HL-60 (cell line): Measurements from ENCODE around the gene IQCK.

Experiments used
- DNase-seq, 2 experiments: peaks; one replicate each; pipeline ENCODE4 v3.0.0-alpha.2; 2010 to 2020; ENCODE audit warnings: low read depth in 1 of 2, low spot score in 1 of 2
- H3K27ac ChIP-seq: fragments of 250-450 bp; sonication (Bioruptor Pico); replicated peaks from 2 replicates; pipeline ENCODE4 v1.5.1; 2020; ENCODE audit warnings: mild to moderate bottlenecking, moderate library complexity
- H3K27me3 ChIP-seq: fragments of 250-450 bp; sonication (Bioruptor Pico); 2 replicates; pipeline ENCODE4 v1.5.1; 2021; ENCODE audit warnings: mild to moderate bottlenecking, moderate library complexity; ENCODE audit not compliant: insufficient read depth, poor library complexity, severe bottlenecking
- H3K4me3 ChIP-seq: replicated peaks from 2 replicates; pipeline ENCODE4 v1.5.1; 2011; ENCODE audit warnings: mild to moderate bottlenecking, control low read depth, low read length; ENCODE audit not compliant: insufficient read depth
- GABPA ChIP-seq: IDR thresholded peaks from 2 replicates; pipeline ENCODE4 v1.6.1; 2012; ENCODE audit warnings: low read depth
- POLR2AphosphoS5 ChIP-seq: IDR thresholded peaks from 2 replicates; pipeline ENCODE4 v1.6.1; 2012; ENCODE audit warnings: low read depth
- SPI1 ChIP-seq: IDR thresholded peaks from 2 replicates; pipeline ENCODE4 v1.6.1; 2012; ENCODE audit warnings: low read depth, mild to moderate bottlenecking, borderline replicate concordance
- long read RNA-seq: library from polyadenylated mRNA; unstranded; transcript quantifications from one replicate; pipeline ENCODE4 v2.0.0, GENCODE V29; 2020
- TF ChIP-seq, protein P1 (sequence below): IDR thresholded peaks from 2 replicates; pipeline ENCODE4 v1.6.1; 2012; ENCODE audit warnings: low read depth; ENCODE audit not compliant: insufficient replicate concordance
- TF ChIP-seq, protein P2 (sequence below): IDR thresholded peaks from one replicate; pipeline ENCODE4 v1.5.1; 2011; ENCODE audit warnings: low read length, control low read depth, inconsistent platforms; ENCODE audit not compliant: insufficient read depth

The IQCK gene, protein sequence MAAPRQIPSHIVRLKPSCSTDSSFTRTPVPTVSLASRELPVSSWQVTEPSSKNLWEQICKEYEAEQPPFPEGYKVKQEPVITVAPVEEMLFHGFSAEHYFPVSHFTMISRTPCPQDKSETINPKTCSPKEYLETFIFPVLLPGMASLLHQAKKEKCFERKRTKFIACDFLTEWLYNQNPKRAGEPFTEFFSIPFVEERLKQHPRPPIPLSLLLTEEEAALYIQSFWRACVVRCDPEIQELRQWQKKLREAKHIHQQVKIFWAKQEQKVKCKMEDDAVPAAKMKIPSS
- long read RNA-seq, partial matches to known transcripts = 9 of 15 reads
- long read RNA-seq, other reads (novel, unspliced or antisense) = 6 of 15 reads

DNA sequence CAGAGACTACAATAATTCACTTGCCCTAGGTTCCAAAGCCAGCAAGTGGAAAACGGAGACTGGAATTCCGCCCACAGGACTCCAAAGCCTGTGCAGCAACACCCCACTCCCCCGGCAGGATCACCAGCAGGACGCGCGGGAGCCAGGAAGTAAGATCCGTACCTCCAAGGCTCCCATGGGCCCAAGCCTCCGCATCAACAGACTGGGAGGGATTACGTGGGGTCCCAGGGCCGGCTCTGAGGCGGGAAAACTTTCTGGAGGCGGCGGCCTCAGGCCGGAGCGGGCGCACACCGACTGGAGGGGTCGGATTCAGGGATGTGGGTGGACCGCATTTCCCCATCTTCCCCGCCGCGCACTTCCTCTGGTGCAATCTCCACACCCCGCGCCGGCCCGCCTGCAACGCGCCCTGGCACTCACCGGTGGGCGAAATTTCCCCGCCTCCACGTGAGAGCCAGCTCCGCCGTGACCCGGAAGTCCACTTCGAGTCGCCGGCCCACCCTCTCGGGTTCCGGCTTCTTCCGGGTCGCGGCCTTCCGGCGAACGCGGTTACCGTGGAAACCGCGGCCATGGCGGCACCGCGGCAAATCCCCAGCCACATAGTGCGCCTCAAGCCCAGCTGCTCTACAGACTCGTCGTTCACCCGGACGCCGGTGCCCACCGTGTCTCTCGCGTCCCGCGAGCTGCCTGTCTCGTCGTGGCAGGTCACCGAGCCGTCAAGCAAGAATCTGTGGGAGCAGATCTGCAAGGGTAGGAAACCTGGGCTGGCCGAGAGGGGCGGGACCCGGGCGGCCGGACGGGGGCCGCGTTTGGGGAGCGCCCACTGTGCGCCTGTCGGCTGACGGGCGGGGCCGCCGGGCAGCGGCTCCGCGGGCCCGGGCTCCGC is at the start of gene IQCK, which contains the start of gene KNOP1:
IQCK (plus strand) TSS at position 531 of the 883 bp plus-strand sequence; CDS start at position 567, 36 bp downstream.
KNOP1 (minus strand) TSS at position 487 of the 883 bp plus-strand sequence. CDS start 3,192 bp downstream, outside the sequence.
- peak; percentile 84 to 87 for DNase-seq
- no peaks in the 10 kb centered on the region for H3K27me3 ChIP-seq
- peak within 1 kb of the TSS; percentile 88 for H3K4me3 ChIP-seq
- peak within 1 kb of the TSS; percentile 78 for H3K27ac ChIP-seq
- TF ChIP-seq, protein P1, sequence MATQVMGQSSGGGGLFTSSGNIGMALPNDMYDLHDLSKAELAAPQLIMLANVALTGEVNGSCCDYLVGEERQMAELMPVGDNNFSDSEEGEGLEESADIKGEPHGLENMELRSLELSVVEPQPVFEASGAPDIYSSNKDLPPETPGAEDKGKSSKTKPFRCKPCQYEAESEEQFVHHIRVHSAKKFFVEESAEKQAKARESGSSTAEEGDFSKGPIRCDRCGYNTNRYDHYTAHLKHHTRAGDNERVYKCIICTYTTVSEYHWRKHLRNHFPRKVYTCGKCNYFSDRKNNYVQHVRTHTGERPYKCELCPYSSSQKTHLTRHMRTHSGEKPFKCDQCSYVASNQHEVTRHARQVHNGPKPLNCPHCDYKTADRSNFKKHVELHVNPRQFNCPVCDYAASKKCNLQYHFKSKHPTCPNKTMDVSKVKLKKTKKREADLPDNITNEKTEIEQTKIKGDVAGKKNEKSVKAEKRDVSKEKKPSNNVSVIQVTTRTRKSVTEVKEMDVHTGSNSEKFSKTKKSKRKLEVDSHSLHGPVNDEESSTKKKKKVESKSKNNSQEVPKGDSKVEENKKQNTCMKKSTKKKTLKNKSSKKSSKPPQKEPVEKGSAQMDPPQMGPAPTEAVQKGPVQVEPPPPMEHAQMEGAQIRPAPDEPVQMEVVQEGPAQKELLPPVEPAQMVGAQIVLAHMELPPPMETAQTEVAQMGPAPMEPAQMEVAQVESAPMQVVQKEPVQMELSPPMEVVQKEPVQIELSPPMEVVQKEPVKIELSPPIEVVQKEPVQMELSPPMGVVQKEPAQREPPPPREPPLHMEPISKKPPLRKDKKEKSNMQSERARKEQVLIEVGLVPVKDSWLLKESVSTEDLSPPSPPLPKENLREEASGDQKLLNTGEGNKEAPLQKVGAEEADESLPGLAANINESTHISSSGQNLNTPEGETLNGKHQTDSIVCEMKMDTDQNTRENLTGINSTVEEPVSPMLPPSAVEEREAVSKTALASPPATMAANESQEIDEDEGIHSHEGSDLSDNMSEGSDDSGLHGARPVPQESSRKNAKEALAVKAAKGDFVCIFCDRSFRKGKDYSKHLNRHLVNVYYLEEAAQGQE = no peak
- peak; percentile 73; the same call in 1 of the 2 replicates for TF ChIP-seq POLR2AphosphoS5
- TF ChIP-seq SPI1 = peak; percentile 30; the same call in 1 of the 2 replicates
- peak; percentile 95 for TF ChIP-seq GABPA

DNA sequence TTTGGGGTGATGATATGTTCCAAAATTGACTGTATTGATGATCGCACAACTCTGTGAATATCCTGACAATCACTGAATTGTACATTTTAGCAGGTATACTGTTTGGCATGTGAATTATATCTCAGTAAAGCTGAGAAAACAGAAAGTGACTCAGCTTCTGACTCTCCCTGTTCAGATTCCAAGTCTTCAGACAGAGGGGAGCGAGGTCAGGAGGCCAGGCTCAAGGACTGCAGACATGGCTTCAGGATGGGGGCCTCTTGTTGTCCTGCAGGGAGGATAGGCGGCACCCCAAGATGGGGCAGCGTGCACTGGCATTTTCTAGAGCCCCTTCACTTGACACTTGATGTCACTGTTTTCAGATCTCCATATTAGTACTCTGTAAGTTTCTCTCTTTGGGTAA is 45.7 kb upstream of the IQCK start:
- Histone ChIP-seq H3K4me3 (no peak overlapping the region), H3K27me3 (no peaks in the 10 kb centered on the region), H3K27ac (no peak overlapping the region)
- DNase-seq = no peak
- TF ChIP-seq, protein P2, sequence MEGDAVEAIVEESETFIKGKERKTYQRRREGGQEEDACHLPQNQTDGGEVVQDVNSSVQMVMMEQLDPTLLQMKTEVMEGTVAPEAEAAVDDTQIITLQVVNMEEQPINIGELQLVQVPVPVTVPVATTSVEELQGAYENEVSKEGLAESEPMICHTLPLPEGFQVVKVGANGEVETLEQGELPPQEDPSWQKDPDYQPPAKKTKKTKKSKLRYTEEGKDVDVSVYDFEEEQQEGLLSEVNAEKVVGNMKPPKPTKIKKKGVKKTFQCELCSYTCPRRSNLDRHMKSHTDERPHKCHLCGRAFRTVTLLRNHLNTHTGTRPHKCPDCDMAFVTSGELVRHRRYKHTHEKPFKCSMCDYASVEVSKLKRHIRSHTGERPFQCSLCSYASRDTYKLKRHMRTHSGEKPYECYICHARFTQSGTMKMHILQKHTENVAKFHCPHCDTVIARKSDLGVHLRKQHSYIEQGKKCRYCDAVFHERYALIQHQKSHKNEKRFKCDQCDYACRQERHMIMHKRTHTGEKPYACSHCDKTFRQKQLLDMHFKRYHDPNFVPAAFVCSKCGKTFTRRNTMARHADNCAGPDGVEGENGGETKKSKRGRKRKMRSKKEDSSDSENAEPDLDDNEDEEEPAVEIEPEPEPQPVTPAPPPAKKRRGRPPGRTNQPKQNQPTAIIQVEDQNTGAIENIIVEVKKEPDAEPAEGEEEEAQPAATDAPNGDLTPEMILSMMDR = no peak
- no peak for TF ChIP-seq GABPA
- no peak for TF ChIP-seq SPI1
- TF ChIP-seq, protein P1 = no peak
- TF ChIP-seq POLR2AphosphoS5 = no peak

DNA sequence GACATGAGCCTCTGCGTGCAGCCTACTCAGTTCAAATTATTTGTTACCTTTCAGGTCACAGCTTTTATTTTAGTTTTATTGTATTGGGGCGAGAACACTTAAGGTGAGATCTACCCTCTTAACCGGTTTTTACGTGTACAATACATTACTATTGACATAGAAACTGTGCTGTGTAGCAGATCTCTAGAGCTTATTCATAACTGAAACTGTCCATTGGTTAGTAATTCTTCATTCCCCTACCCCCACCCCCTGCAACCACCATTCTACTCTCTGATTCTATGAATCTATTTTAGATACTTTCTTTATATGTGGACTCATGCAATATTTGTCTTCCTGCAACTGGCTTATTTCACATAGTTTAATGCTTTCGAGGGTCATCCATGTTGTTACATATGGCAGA is 43.6 kb upstream of the IQCK start:
- Histone ChIP-seq H3K4me3 (no peak overlapping the region), H3K27me3 (no peaks in the 10 kb centered on the region), H3K27ac (no peak overlapping the region)
- no peak for DNase-seq
- TF ChIP-seq, protein P2 = no peak
- TF ChIP-seq POLR2AphosphoS5 (no peak), SPI1 (no peak), GABPA (no peak)
- TF ChIP-seq, protein P1 = no peak
